Measurements from ENCODE around the gene ZNF580. TPM values are rescaled to one million over a fixed set of nuclear protein-coding genes. Genes with fewer than 3 reads are reported as not detected.

Gene ZNF580
- total RNA-seq, 2 donors from 2014 or later: 22.5 to 23.3 TPM

GRCh38 chr19:55641426-55642152, 787 bp downstream of the ZNF580 start:
- intact Hi-C loops (cut with DNase I, micrococcal nuclease): no loop called here
- peak; percentile 1 for ATAC-seq
- DNase-seq: no peak

GRCh38 chr19:55642153-55643002, 1.6 kb downstream of the ZNF580 start:
- intact Hi-C loops (cut with DNase I, micrococcal nuclease): no loop called here
- ATAC-seq (peak; percentile 9), DNase-seq (peak in 1 of 2 donors; percentile 49)

- intact Hi-C loops (cut with DNase I, micrococcal nuclease): no loop called here
- ATAC-seq (peak; percentile 64), DNase-seq (peak; percentile 73 to 83)
Measured at GRCh38 chr19:55643003-55643886, 2.4 kb downstream of the ZNF580 start, which contains the start of gene ZNF581. Gene ZNF581 (plus strand): TSS chr19:55643649. CDS start chr19:55644572, 923 bp downstream.

GRCh38 chr19:55643887-55644176, 3.0 kb downstream of the ZNF580 start:
- ATAC-seq (peak; percentile 4), DNase-seq (no peak)
- intact Hi-C loops (cut with DNase I, micrococcal nuclease): no loop called here

GRCh38 chr19:55644191-55644833, 3.5 kb downstream of the ZNF580 start:
- peak in 1 of 2 donors; percentile 28 for DNase-seq
- ATAC-seq: no peak
- intact Hi-C loops (cut with DNase I, micrococcal nuclease): no loop called here

GRCh38 chr19:55644842-55645511, 4.2 kb downstream of the ZNF580 start:
- ATAC-seq: no peak
- no peak for DNase-seq
- intact Hi-C loops (cut with DNase I, micrococcal nuclease): no loop called here

GRCh38 chr19:55645512-55645881, 4.7 kb downstream of the ZNF580 start:
- ATAC-seq (no peak), DNase-seq (no peak)
- intact Hi-C loops (cut with DNase I, micrococcal nuclease): no loop called here

- DNase-seq: no peak
- ATAC-seq: no peak
- intact Hi-C loops (cut with DNase I, micrococcal nuclease): no loop called here
Measured at GRCh38 chr19:55646889-55647731, 6.3 kb downstream of the ZNF580 start.

GRCh38 chr19:55647732-55648584, 7.2 kb downstream of the ZNF580 start, which contains the start of gene CCDC106:
Gene CCDC106 (plus strand): TSS chr19:55648212. CDS start chr19:55649047, 835 bp downstream.
- intact Hi-C loops (cut with DNase I, micrococcal nuclease): no loop called here
- DNase-seq (peak; percentile 69 to 77), ATAC-seq (peak; percentile 52)

GRCh38 chr19:55648585-55649267, 7.9 kb downstream of the ZNF580 start:
- no peak for DNase-seq
- intact Hi-C loops (cut with DNase I, micrococcal nuclease): no loop called here
- no peak for ATAC-seq

GRCh38 chr19:55649268-55650125, 8.7 kb downstream of the ZNF580 start:
- DNase-seq (no peak), ATAC-seq (no peak)
- intact Hi-C loops (cut with DNase I, micrococcal nuclease): no loop called here

GRCh38 chr19:55650126-55650557, 9.3 kb downstream of the ZNF580 start:
- intact Hi-C loops (cut with DNase I, micrococcal nuclease): no loop called here

GRCh38 chr19:55650602-55651230, 9.9 kb downstream of the ZNF580 start:
- ATAC-seq (no peak), DNase-seq (no peak)
- intact Hi-C loops (cut with DNase I, micrococcal nuclease): no loop called here

More at GRCh38 chr19:55650126-55650557, 9.3 kb downstream of the ZNF580 start:
- ATAC-seq (no peak), DNase-seq (no peak)

GRCh38 chr19:55651236-55651635, 10.4 kb downstream of the ZNF580 start:
- intact Hi-C loops (cut with DNase I, micrococcal nuclease): no loop called here
- no peak for DNase-seq
- ATAC-seq: no peak

All from left colon (tissue), 2 donors.